IMR-90 (cell line): ENCODE measurements around the gene VAT1. TPM values are rescaled to one million over a fixed set of nuclear protein-coding genes. Genes with fewer than 3 reads are reported as not detected.

Source experiments
- ATAC-seq: fragments of 200-7000 bp; cut with Tn5 transposase; 2 replicates; pipeline ENCODE4 v1.9.1; 2020; ENCODE audit warnings: low read depth, mild to moderate bottlenecking, moderate library complexity
- BruUV-seq: library from RNA; stranded (reverse); fragments of 400-500 nt; replicated peaks from 2 replicates; lab custom pipeline; 2021; lab: Mats Ljungman, UMichigan
- CTCF ChIA-PET: fragments of 300-600 bp; formaldehyde crosslinking; extraction: SDS; loops from one replicate; lab custom pipeline; 2021; ENCODE audit warnings: antibody characterized with exemption; lab: Yijun Ruan, JAX
- POLR2A ChIA-PET: fragments of 300-600 bp; sonication (Branson Sonifier 250); formaldehyde crosslinking; loops from one replicate; lab custom pipeline; 2022; ENCODE audit warnings: antibody characterized with exemption; ENCODE audit not compliant: unreplicated experiment; lab: Charles Lee
- DNase-seq: peaks from one replicate; pipeline ENCODE4 v3.0.0; 2013
- H2AFZ ChIP-seq: replicated peaks from 2 replicates; pipeline ENCODE3; 2013; ENCODE audit warnings: low read length, mild to moderate bottlenecking; ENCODE audit not compliant: poor library complexity
- H2AK5ac ChIP-seq: 2 replicates; pipeline ENCODE4 v1.6.1; 2013; ENCODE audit warnings: low read depth, low read length, inconsistent platforms
- H2AK9ac ChIP-seq: replicated peaks from 2 replicates; pipeline ENCODE3; 2013; ENCODE audit warnings: mild to moderate bottlenecking, low read depth, low read length, moderate library complexity; ENCODE audit not compliant: poor library complexity
- H2BK120ac ChIP-seq: 2 replicates; pipeline ENCODE4 v1.6.1; 2013; ENCODE audit warnings: low read depth, low read length, inconsistent platforms
- H2BK15ac ChIP-seq: 3 replicates; pipeline ENCODE4 v1.6.1; 2013; ENCODE audit warnings: low read depth, low read length, inconsistent platforms
- H2BK20ac ChIP-seq: 2 replicates; pipeline ENCODE4 v1.6.1; 2013; ENCODE audit warnings: low read depth, mild to moderate bottlenecking, inconsistent platforms, low read length, moderate library complexity
- H2BK5ac ChIP-seq: 2 replicates; pipeline ENCODE4 v1.6.1; 2013; ENCODE audit warnings: mild to moderate bottlenecking, low read depth, low read length, inconsistent platforms; ENCODE audit not compliant: poor library complexity, severe bottlenecking
- H3K14ac ChIP-seq: replicated peaks from 2 replicates; pipeline ENCODE4 v1.6.1; 2013; ENCODE audit warnings: low read depth, low read length, inconsistent platforms
- H3K18ac ChIP-seq: 2 replicates; pipeline ENCODE4 v1.6.1; 2013; ENCODE audit warnings: low read depth, low read length, control low read depth
- H3K23ac ChIP-seq: 2 replicates; pipeline ENCODE4 v1.6.1; 2013; ENCODE audit warnings: low read depth, low read length, inconsistent platforms
- H3K27ac ChIP-seq: 2 replicates; pipeline ENCODE4 v1.5.1; 2013; ENCODE audit warnings: mild to moderate bottlenecking, control low read depth, low read length; ENCODE audit not compliant: insufficient read depth
- H3K27me3 ChIP-seq: 2 replicates; pipeline ENCODE4 v1.6.1; 2013; ENCODE audit warnings: low read length; ENCODE audit not compliant: control insufficient read depth, insufficient read depth
- H3K36me3 ChIP-seq: 2 replicates; pipeline ENCODE4 v1.6.1; 2013; ENCODE audit warnings: low read length, mixed read lengths; ENCODE audit not compliant: control insufficient read depth, insufficient read depth
- H3K4ac ChIP-seq: 2 replicates; pipeline ENCODE4 v1.6.1; 2013; ENCODE audit warnings: low read depth, low read length, inconsistent platforms
- H3K4me1 ChIP-seq: 2 replicates; pipeline ENCODE4 v1.6.1; 2013; ENCODE audit warnings: low read length, mixed read lengths; ENCODE audit not compliant: control insufficient read depth, insufficient read depth
- H3K4me2 ChIP-seq: 2 replicates; pipeline ENCODE4 v1.6.1; 2013; ENCODE audit warnings: low read depth, mild to moderate bottlenecking, control low read depth, low read length, moderate library complexity
- H3K4me3 ChIP-seq: 2 replicates; pipeline ENCODE4 v1.5.1; 2013; ENCODE audit warnings: low read depth, mild to moderate bottlenecking, control low read depth, low read length, moderate library complexity; ENCODE audit not compliant: insufficient read depth
- H3K56ac ChIP-seq: 2 replicates; pipeline ENCODE4 v1.6.1; 2013; ENCODE audit warnings: low read length, inconsistent platforms; ENCODE audit not compliant: insufficient read depth; ENCODE audit errors: extremely low read depth
- H3K79me1 ChIP-seq, 2 experiments: 2 replicates each; pipeline ENCODE4 v1.6.1; 2013; ENCODE audit warnings: low read length in 2 of 2, inconsistent platforms in 1 of 2, low read depth in 1 of 2
- H3K9ac ChIP-seq: 2 replicates; pipeline ENCODE4 v1.6.1; 2013; ENCODE audit warnings: low read depth, low read length, control low read depth
- H3K9me1 ChIP-seq: 2 replicates; pipeline ENCODE4 v1.6.1; 2013; ENCODE audit warnings: low read length, inconsistent platforms; ENCODE audit not compliant: insufficient read depth
- H3K9me3 ChIP-seq: 2 replicates; pipeline ENCODE4 v1.6.1; 2013; ENCODE audit warnings: low read length; ENCODE audit not compliant: control insufficient read depth, insufficient read depth
- H4K20me1 ChIP-seq: 2 replicates; pipeline ENCODE4 v1.6.1; 2013; ENCODE audit warnings: low read length, inconsistent platforms; ENCODE audit not compliant: insufficient read depth
- H4K5ac ChIP-seq: 2 replicates; pipeline ENCODE4 v1.6.1; 2013; ENCODE audit warnings: mild to moderate bottlenecking, low read depth, low read length, control low read depth
- H4K8ac ChIP-seq, 2 experiments: 2 replicates each; pipeline ENCODE4 v1.6.1; 2013; ENCODE audit warnings: low read depth in 2 of 2, low read length in 2 of 2, control low read depth in 1 of 2, inconsistent platforms in 1 of 2
- H4K91ac ChIP-seq: 2 replicates; pipeline ENCODE4 v1.6.1; 2013; ENCODE audit warnings: low read depth, low read length, inconsistent platforms; ENCODE audit not compliant: insufficient read depth
- BHLHE40 ChIP-seq: fragments of 150-350 bp; IDR thresholded peaks from 2 replicates; pipeline ENCODE4 v1.6.1; 2016; ENCODE audit warnings: mild to moderate bottlenecking, low read depth, low read length
- CEBPB ChIP-seq: IDR thresholded peaks from 2 replicates; pipeline ENCODE4 v1.6.1; 2012; ENCODE audit warnings: low read depth, low read length, improper control_type of control experiment
- CHD1 ChIP-seq: IDR thresholded peaks from 2 replicates; pipeline ENCODE4 v1.6.1; 2012; ENCODE audit warnings: low read depth, low read length, improper control_type of control experiment
- CTCF ChIP-seq: conservative IDR thresholded peaks from 2 replicates; pipeline ENCODE4 v1.5.1; 2012; ENCODE audit warnings: mild to moderate bottlenecking, low read depth, low read length, improper control_type of control experiment
- ELK1 ChIP-seq: fragments of 150-350 bp; IDR thresholded peaks from 2 replicates; pipeline ENCODE4 v1.6.1; 2016; ENCODE audit warnings: low read depth, mild to moderate bottlenecking, low read length, moderate library complexity, borderline replicate concordance
- FOS ChIP-seq: fragments of 150-350 bp; IDR thresholded peaks from 2 replicates; pipeline ENCODE4 v1.6.1; 2016; ENCODE audit warnings: low read depth, low read length
- MAFK ChIP-seq: IDR thresholded peaks from 2 replicates; pipeline ENCODE4 v1.6.1; 2012; ENCODE audit warnings: low read depth, low read length, improper control_type of control experiment
- MXI1 ChIP-seq: IDR thresholded peaks from 2 replicates; pipeline ENCODE4 v1.6.1; 2012; ENCODE audit warnings: low read depth, mild to moderate bottlenecking, low read length, moderate library complexity, borderline replicate concordance
- NFE2L2 ChIP-seq: fragments of 150-350 bp; IDR thresholded peaks from 2 replicates; pipeline ENCODE4 v1.6.1; 2016; ENCODE audit warnings: low read depth, mild to moderate bottlenecking, low read length
- POLR2A ChIP-seq: IDR thresholded peaks from 2 replicates; pipeline ENCODE4 v1.6.1; 2012; ENCODE audit warnings: mild to moderate bottlenecking, low read depth, low read length
- RAD21 ChIP-seq: IDR thresholded peaks from 2 replicates; pipeline ENCODE4 v1.6.1; 2012; ENCODE audit warnings: low read length, improper control_type of control experiment
- RCOR1 ChIP-seq: IDR thresholded peaks from 2 replicates; pipeline ENCODE4 v1.6.1; 2012; ENCODE audit warnings: mild to moderate bottlenecking, low read length, improper control_type of control experiment; ENCODE audit not compliant: insufficient replicate concordance
- RFX5 ChIP-seq: IDR thresholded peaks from 2 replicates; pipeline ENCODE4 v1.8.0; 2012; ENCODE audit warnings: low read depth, mild to moderate bottlenecking, low read length, moderate library complexity
- SMC3 ChIP-seq: fragments of 150-350 bp; IDR thresholded peaks from 2 replicates; pipeline ENCODE4 v1.6.1; 2016; ENCODE audit warnings: low read depth, mild to moderate bottlenecking, antibody characterized with exemption, low read length, moderate library complexity
- WGBS, 2 experiments: methylation state at CpG; one replicate each; pipeline versions ENCODE4 v1.1.5 to v1.1.7; 2013; ENCODE audit warnings: missing lambda C conversion rate in 2 of 2; ENCODE audit not compliant: insufficient read length in 1 of 2; ENCODE audit errors: extremely low coverage in 2 of 2; 5-methylcytosine and 5-hydroxymethylcytosine counted together
- dilution Hi-C: fragments of 300-500 bp; cut with HindIII; formaldehyde crosslinking; loops from one replicate; pipeline ENCODE4 v1.14.3; 2018; ENCODE audit warnings: low sequenced_read_pairs; ENCODE audit not compliant: unreplicated experiment
- in situ Hi-C: fragments of 300-500 bp; cut with MboI; formaldehyde crosslinking; loops from 3 replicates; pipeline ENCODE4 v1.14.3; 2019; ENCODE audit warnings: low sequenced_read_pairs, inconsistent platforms, mixed read lengths
- intact Hi-C: fragments of 100-400 bp; cut with micrococcal nuclease; formaldehyde crosslinking; loops from 2 replicates; pipeline ENCODE4 v1.10.0; 2022
- polyA plus RNA-seq, 3 experiments: library from polyadenylated mRNA; depleted of rRNA; stranded (reverse); fragments of >200 nt; gene quantifications; 2 replicates each; pipeline ENCODE4 v1.2.3, GENCODE V29; 2012; ENCODE audit warnings: low replicate concordance in 1 of 3
- total RNA-seq: library from RNA; depleted of rRNA; stranded (reverse); fragments of >200 nt; gene quantifications from 2 replicates; pipeline ENCODE4 v1.2.3, GENCODE V29; 2012

The VAT1 gene
- total and polyA plus RNA-seq, 2 of the 4 experiments (the other 2 are of a cell fraction), result 97.3 to 101 TPM

GRCh38 chr17:42980766-42981397, 41.3 kb downstream of the VAT1 start:
- Histone ChIP-seq H3K79me1 (peaks cover 0 to 58% of the 10 kb centered on the region in 2 experiments; a peak in 3 of 4 replicates), H3K36me3 (peaks cover 2% of the 10 kb centered on the region), H3K56ac (peak overlapping the region; percentile 50), H3K9ac (peak overlapping the region; percentile 75), H4K5ac (peak overlapping the region; percentile 4; the same call in 1 of the 2 replicates), H3K4ac (peak overlapping the region; percentile 43; the same call in 1 of the 2 replicates), H2AFZ (peak overlapping the region; percentile 99), H2BK120ac (no peak overlapping the region), H3K9me3 (no peaks in the 10 kb centered on the region), H2AK5ac (peak overlapping the region; percentile 11), H2BK15ac (no peak overlapping the region), H2BK5ac (peak overlapping the region; percentile 50), H2AK9ac (peak overlapping the region; percentile 99), H4K8ac (peak overlapping the region in 1 of 2 experiments; percentile 70; a peak in 3 of 4 replicates), H3K9me1 (peaks cover 18% of the 10 kb centered on the region), H3K27me3 (no peaks in the 10 kb centered on the region), H3K4me3 (peak overlapping the region; percentile 76), H3K18ac (no peak overlapping the region), H3K27ac (peak overlapping the region; percentile 74), H4K20me1 (peaks cover 10% of the 10 kb centered on the region; the same call in 1 of the 2 replicates), H2BK20ac (no peak overlapping the region), H3K23ac (peak overlapping the region; percentile 81), H4K91ac (no peak overlapping the region; the same call in 1 of the 2 replicates), H3K4me2 (peak overlapping the region; percentile 99), H3K14ac (peak overlapping the region; percentile 17), H3K4me1 (peaks cover 6% of the 10 kb centered on the region)
- POLR2A ChIA-PET, result interaction anchor here (2.0 kb wide), 1 partner anchor 17 kb away, joined by 6 read pairs; the partner anchor contains the start of gene RPL27
- BruUV-seq, result no TSS peak
- CTCF ChIA-PET, result no interaction called here
- intact Hi-C loops, result no loop called here
- WGBS, 2 experiments, result 3% methylated on average over 23 of the region's 67 CpGs; no CpG with 5 or more reads in 1 of the 2 experiments
- in situ Hi-C loops, result loop anchor here (25.0 kb wide), 1 partner anchor 381 kb away; no protein-coding TSS in a partner anchor
- ATAC-seq (peak; percentile 66), DNase-seq (peak; percentile 64)
- dilution Hi-C loops, result no loop called here
- TF ChIP-seq NFE2L2, result no peak
- TF ChIP-seq BHLHE40, result no peak
- no peak for TF ChIP-seq ELK1
- peak; percentile 21; the same call in 1 of the 2 replicates for TF ChIP-seq RAD21
- no peak for TF ChIP-seq MXI1
- TF ChIP-seq RCOR1, result no peak
- TF ChIP-seq FOS, result no peak
- TF ChIP-seq MAFK, result no peak
- TF ChIP-seq SMC3, result no peak
- TF ChIP-seq CEBPB, result no peak
- no peak for TF ChIP-seq RFX5
- TF ChIP-seq POLR2A, result peak; percentile 30; the same call in 1 of the 2 replicates
- no peak for TF ChIP-seq CTCF
- no peak for TF ChIP-seq CHD1
